ENCODE results near the gene IL10RB. TPM values are rescaled to one million over a fixed set of nuclear protein-coding genes. Genes with fewer than 3 reads are reported as not detected.

The IL10RB gene
- total and polyA plus RNA-seq, 10 of the 15 experiments (the other 5 are each of a cell fraction or from before 2014, with no cell fraction given) = 15.0 to 55.1 (median 34.9) TPM

GRCh38 chr21:33334191-33334590 is 68.0 kb downstream of the IL10RB start:
- ATAC-seq = no peak
- no peak overlapping the region for H2AFZ ChIP-seq (ENCODE audit: control insufficient read depth, low read depth, low read length)
- in situ Hi-C loops (cut with MboI) (no loop called here), intact Hi-C loops (cut with micrococcal nuclease; ENCODE audit: unreplicated experiment) (no loop called here)
- ChIA-PET RAD21 (ENCODE audit: unreplicated experiment) (interaction anchor here (1.5 kb wide), 1 partner anchor 9 kb away, joined by 4 read pairs; the partner anchor contains the start of gene IFNAR1), POLR2A (interaction anchor here (0.6 kb wide), 1 partner anchor 97 kb away, joined by 3 read pairs; no protein-coding TSS in a partner anchor), SMC1A (ENCODE audit: uncharacterized antibody, unreplicated experiment) (interaction anchor here (1.2 to 1.3 kb wide), 2 partner anchors 9 to 93 kb away, joined by 3 read pairs; no protein-coding TSS in a partner anchor), CTCF (interaction anchor here (1.4 kb wide), 1 partner anchor 27 kb away, joined by 6 read pairs; no protein-coding TSS in a partner anchor)
- no peak overlapping the region for H3K9ac ChIP-seq (ENCODE audit: control insufficient read depth, insufficient read depth, low read length)
- H3K4me3 ChIP-seq = no peak overlapping the region
- peaks cover 8 to 14% of the 10 kb centered on the region in 2 experiments for H3K36me3 ChIP-seq (ENCODE audit: control insufficient read depth in 2 of 2, insufficient read depth in 2 of 2, low read length in 1 of 2)
- H3K4me1 ChIP-seq (ENCODE audit: control insufficient read depth, insufficient read depth, low read length) = peaks cover 37% of the 10 kb centered on the region
- no peak overlapping the region for H3K27ac ChIP-seq (ENCODE audit: control insufficient read depth, insufficient read depth)
- FAIRE-seq = no peak
- no peak overlapping the region for H3K4me2 ChIP-seq (ENCODE audit: control insufficient read depth, insufficient read depth)
- no TSS peak for BruUV-seq (replicated peaks)
- WGBS (ENCODE audit: insufficient coverage, insufficient replicate concordance, low lambda C conversion rate, missing lambda C conversion rate) = 75% methylated on average over 4 of the region's 4 CpGs
- H3K27me3 ChIP-seq (replicated peaks in 1 of 2; ENCODE audit: control insufficient read depth in 2 of 2, insufficient read depth in 2 of 2, low read length in 1 of 2) = no peaks in the 10 kb centered on the region
- TF ChIP-seq, protein P1, sequence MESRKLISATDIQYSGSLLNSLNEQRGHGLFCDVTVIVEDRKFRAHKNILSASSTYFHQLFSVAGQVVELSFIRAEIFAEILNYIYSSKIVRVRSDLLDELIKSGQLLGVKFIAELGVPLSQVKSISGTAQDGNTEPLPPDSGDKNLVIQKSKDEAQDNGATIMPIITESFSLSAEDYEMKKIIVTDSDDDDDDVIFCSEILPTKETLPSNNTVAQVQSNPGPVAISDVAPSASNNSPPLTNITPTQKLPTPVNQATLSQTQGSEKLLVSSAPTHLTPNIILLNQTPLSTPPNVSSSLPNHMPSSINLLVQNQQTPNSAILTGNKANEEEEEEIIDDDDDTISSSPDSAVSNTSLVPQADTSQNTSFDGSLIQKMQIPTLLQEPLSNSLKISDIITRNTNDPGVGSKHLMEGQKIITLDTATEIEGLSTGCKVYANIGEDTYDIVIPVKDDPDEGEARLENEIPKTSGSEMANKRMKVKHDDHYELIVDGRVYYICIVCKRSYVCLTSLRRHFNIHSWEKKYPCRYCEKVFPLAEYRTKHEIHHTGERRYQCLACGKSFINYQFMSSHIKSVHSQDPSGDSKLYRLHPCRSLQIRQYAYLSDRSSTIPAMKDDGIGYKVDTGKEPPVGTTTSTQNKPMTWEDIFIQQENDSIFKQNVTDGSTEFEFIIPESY (IDR thresholded peaks at IDR 0.05) = no peak
- TF ChIP-seq NRF1 (conservative IDR thresholded peaks at IDR 0.05; ENCODE audit: low read depth, low read length) (no peak), ZNF274 (IDR thresholded peaks at IDR 0.05; ENCODE audit: insufficient read depth, insufficient read length) (no peak), HDGF (IDR thresholded peaks at IDR 0.05) (no peak), MTA2 (IDR thresholded peaks at IDR 0.05; ENCODE audit: low read depth) (no peak), MYB (IDR thresholded peaks at IDR 0.05; ENCODE audit: borderline replicate concordance, low read depth, low read length) (no peak), TCF12 (IDR thresholded peaks at IDR 0.05; ENCODE audit: low read depth, low read length) (no peak), ZBED1 (IDR thresholded peaks at IDR 0.05; ENCODE audit: borderline replicate concordance) (no peak), MEF2A (IDR thresholded peaks at IDR 0.05; ENCODE audit: insufficient read depth, low read depth, low read length) (no peak), EZH2 (IDR thresholded peaks at IDR 0.05; ENCODE audit: borderline replicate concordance, control insufficient read depth, low read depth, low read length) (no peak), BMI1 (IDR thresholded peaks at IDR 0.05; ENCODE audit: borderline replicate concordance) (no peak), POLR2A (IDR thresholded peaks at IDR 0.05; ENCODE audit: low read depth, low read length) (no peak), CHD2 (IDR thresholded peaks at IDR 0.05; ENCODE audit: borderline replicate concordance, low read depth, low read length) (no peak), MEF2B (IDR thresholded peaks at IDR 0.05; ENCODE audit: partially characterized antibody, poor library complexity, severe bottlenecking) (no peak), ZNF24 (IDR thresholded peaks at IDR 0.05) (no peak), TBL1XR1 (IDR thresholded peaks at IDR 0.05; ENCODE audit: low read depth, low read length) (no peak), E4F1 (IDR thresholded peaks at IDR 0.05; ENCODE audit: borderline replicate concordance, partially characterized antibody) (no peak), CHD1 (IDR thresholded peaks at IDR 0.05; ENCODE audit: low read depth, low read length) (no peak), CEBPB (IDR thresholded peaks at IDR 0.05; ENCODE audit: borderline replicate concordance in 1 of 2, low read depth in 2 of 2, low read length in 2 of 2) (no peak)
- TF ChIP-seq, protein P2, sequence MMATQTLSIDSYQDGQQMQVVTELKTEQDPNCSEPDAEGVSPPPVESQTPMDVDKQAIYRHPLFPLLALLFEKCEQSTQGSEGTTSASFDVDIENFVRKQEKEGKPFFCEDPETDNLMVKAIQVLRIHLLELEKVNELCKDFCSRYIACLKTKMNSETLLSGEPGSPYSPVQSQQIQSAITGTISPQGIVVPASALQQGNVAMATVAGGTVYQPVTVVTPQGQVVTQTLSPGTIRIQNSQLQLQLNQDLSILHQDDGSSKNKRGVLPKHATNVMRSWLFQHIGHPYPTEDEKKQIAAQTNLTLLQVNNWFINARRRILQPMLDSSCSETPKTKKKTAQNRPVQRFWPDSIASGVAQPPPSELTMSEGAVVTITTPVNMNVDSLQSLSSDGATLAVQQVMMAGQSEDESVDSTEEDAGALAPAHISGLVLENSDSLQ (IDR thresholded peaks at IDR 0.05) = no peak
- H3K79me2 ChIP-seq (ENCODE audit: control insufficient read depth, insufficient read depth, low read length) = peaks cover 45% of the 10 kb centered on the region
- H4K20me1 ChIP-seq (ENCODE audit: control insufficient read depth, insufficient read depth) = no peaks in the 10 kb centered on the region
- DNase-seq (ENCODE audit: low read depth, low spot score) = no peak
- peaks cover 13% of the 10 kb centered on the region; the same call in 2 of the 3 replicates for H3K9me3 ChIP-seq (replicated peaks; ENCODE audit: control insufficient read depth, insufficient read depth, low read length)
